ENCODE results near the gene CRACR2B. TPM values are rescaled to one million over a fixed set of nuclear protein-coding genes. Genes with fewer than 3 reads are reported as not detected.

Gene CRACR2B
- total and polyA plus RNA-seq, 10 of the 15 experiments (the other 5 are each of a cell fraction or from before 2014, with no cell fraction given), result 0.10 to 33.7 (median 12.7) TPM

DNA sequence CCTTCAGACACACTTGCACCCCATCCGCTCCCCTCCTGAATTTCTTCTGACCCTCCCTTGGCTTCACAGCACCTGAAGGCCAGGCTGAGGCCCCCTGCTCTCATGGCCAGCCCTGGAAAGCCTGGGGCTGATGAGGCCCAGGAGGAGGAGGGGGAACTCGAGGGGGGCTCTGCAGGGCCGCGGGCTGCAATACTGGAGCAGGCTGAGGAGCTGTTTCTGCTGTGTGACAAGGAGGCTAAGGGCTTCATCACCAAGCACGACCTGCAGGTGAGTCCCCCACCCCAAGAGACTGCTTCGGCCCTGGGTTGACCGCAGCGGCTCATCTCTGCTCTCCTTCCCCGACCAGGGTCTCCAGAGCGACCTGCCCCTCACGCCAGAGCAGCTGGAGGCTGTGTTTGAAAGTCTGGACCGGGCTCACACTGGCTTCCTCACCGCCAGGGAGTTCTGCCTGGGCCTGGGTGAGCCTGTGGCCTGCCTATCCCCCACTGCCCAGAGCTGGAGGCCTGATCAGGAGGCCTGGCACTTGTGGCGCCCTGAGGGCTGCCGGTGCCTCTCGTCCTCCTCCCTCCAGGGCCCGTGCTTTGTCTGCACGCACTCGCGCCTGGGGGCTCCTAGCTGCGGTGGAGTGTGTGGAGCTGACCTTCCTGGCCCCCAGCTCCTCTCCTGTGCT lies 922 bp downstream of the CRACR2B start:
- ATAC-seq (no peak), DNase-seq (ENCODE audit: low read depth, low spot score) (no peak), FAIRE-seq (no peak)
- peaks cover 39% of the 10 kb centered on the region for H3K4me1 ChIP-seq (ENCODE audit: control insufficient read depth, insufficient read depth, low read length)
- H3K27me3 ChIP-seq (replicated peaks in 1 of 2; ENCODE audit: control insufficient read depth in 2 of 2, insufficient read depth in 2 of 2, low read length in 1 of 2), result no peaks in the 10 kb centered on the region; a peak in 3 of 4 replicates
- RAD21 ChIA-PET (ENCODE audit: unreplicated experiment), result no interaction called here
- SMC1A ChIA-PET (ENCODE audit: uncharacterized antibody, unreplicated experiment), result no interaction called here
- H3K79me2 ChIP-seq (ENCODE audit: control insufficient read depth, insufficient read depth, low read length), result no peaks in the 10 kb centered on the region
- intact Hi-C loops (cut with micrococcal nuclease; ENCODE audit: unreplicated experiment), result no loop called here
- no TSS peak for BruUV-seq (replicated peaks)
- H3K27ac ChIP-seq (ENCODE audit: control insufficient read depth, insufficient read depth), result no peak overlapping the region
- H3K9ac ChIP-seq (ENCODE audit: control insufficient read depth, insufficient read depth, low read length), result no peak overlapping the region
- peak overlapping the region; percentile 100 for H3K4me2 ChIP-seq (ENCODE audit: control insufficient read depth, insufficient read depth)
- no peak overlapping the region for H2AFZ ChIP-seq (ENCODE audit: control insufficient read depth, low read depth, low read length)
- in situ Hi-C loops (cut with MboI), result no loop called here
- 0 out of 2 replicates have a peak overlapping the region, but pooled peaks have one; percentile 49 for H3K4me3 ChIP-seq
- no peaks in the 10 kb centered on the region for H4K20me1 ChIP-seq (ENCODE audit: control insufficient read depth, insufficient read depth)
- TF ChIP-seq MEF2B (IDR thresholded peaks at IDR 0.05; ENCODE audit: partially characterized antibody, poor library complexity, severe bottlenecking), result no peak
- TF ChIP-seq, protein P1, sequence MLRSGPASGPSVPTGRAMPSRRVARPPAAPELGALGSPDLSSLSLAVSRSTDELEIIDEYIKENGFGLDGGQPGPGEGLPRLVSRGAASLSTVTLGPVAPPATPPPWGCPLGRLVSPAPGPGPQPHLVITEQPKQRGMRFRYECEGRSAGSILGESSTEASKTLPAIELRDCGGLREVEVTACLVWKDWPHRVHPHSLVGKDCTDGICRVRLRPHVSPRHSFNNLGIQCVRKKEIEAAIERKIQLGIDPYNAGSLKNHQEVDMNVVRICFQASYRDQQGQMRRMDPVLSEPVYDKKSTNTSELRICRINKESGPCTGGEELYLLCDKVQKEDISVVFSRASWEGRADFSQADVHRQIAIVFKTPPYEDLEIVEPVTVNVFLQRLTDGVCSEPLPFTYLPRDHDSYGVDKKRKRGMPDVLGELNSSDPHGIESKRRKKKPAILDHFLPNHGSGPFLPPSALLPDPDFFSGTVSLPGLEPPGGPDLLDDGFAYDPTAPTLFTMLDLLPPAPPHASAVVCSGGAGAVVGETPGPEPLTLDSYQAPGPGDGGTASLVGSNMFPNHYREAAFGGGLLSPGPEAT (IDR thresholded peaks at IDR 0.05; ENCODE audit: low read depth), result no peak
- TF ChIP-seq LARP7 (IDR thresholded peaks at IDR 0.05), result no peak
- TF ChIP-seq IKZF1 (conservative IDR thresholded peaks at IDR 0.05), result no peak
- TF ChIP-seq, protein P2, sequence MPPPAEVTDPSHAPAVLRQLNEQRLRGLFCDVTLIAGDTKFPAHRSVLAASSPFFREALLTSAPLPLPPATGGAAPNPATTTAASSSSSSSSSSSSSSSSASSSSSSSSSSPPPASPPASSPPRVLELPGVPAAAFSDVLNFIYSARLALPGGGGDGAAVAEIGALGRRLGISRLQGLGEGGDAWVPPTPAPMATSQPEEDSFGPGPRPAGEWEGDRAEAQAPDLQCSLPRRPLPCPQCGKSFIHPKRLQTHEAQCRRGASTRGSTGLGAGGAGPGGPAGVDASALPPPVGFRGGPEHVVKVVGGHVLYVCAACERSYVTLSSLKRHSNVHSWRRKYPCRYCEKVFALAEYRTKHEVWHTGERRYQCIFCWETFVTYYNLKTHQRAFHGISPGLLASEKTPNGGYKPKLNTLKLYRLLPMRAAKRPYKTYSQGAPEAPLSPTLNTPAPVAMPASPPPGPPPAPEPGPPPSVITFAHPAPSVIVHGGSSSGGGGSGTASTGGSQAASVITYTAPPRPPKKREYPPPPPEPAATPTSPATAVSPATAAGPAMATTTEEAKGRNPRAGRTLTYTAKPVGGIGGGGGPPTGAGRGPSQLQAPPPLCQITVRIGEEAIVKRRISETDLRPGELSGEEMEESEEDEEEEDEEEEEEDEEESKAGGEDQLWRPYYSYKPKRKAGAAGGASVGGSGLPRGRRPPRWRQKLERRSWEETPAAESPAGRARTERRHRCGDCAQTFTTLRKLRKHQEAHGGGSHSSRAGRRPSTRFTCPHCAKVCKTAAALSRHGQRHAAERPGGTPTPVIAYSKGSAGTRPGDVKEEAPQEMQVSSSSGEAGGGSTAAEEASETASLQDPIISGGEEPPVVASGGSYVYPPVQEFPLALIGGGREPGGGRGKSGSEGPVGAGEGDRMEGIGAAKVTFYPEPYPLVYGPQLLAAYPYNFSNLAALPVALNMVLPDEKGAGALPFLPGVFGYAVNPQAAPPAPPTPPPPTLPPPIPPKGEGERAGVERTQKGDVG (CRISPR knock-in tag; IDR thresholded peaks at IDR 0.05), result no peak
- TF ChIP-seq BCL11A (IDR thresholded peaks at IDR 0.05; ENCODE audit: low read depth, low read length), result no peak
- TF ChIP-seq GABPA (IDR thresholded peaks at IDR 0.05; ENCODE audit: low read depth), result no peak
- TF ChIP-seq HDGF (IDR thresholded peaks at IDR 0.05), result no peak
- no peak for TF ChIP-seq RAD51 (IDR thresholded peaks at IDR 0.05)
- TF ChIP-seq NFIC (IDR thresholded peaks at IDR 0.05; ENCODE audit: low read depth, low read length), result no peak
- no peak for TF ChIP-seq BACH1 (IDR thresholded peaks at IDR 0.05; ENCODE audit: borderline replicate concordance)
- no peak for TF ChIP-seq EED (IDR thresholded peaks at IDR 0.05; ENCODE audit: low read depth)
- no peak for TF ChIP-seq SMC3 (IDR thresholded peaks at IDR 0.05; ENCODE audit: borderline replicate concordance, low read length)
- no peak for TF ChIP-seq SIX5 (IDR thresholded peaks at IDR 0.05; ENCODE audit: low read depth, low read length, severe bottlenecking)
- TF ChIP-seq TARDBP (IDR thresholded peaks at IDR 0.05; ENCODE audit: borderline replicate concordance), result no peak
- TF ChIP-seq FOXK2 (IDR thresholded peaks at IDR 0.05), result no peak
- TF ChIP-seq SMAD1 (IDR thresholded peaks at IDR 0.05; ENCODE audit: low read depth, partially characterized antibody), result no peak
- no peaks in the 10 kb centered on the region; a peak in 2 of 4 replicates for H3K36me3 ChIP-seq (ENCODE audit: control insufficient read depth in 2 of 2, insufficient read depth in 2 of 2, low read length in 1 of 2)
- POLR2A ChIA-PET, result interaction anchor here (1.4 to 5.2 kb wide), 3 partner anchors 10 to 19 kb away, joined by 4 to 33 read pairs (median 21); partner anchors contain the start of genes PNPLA2, POLR2L, RPLP2 and TSPAN4
- WGBS (ENCODE audit: insufficient coverage, insufficient replicate concordance, low lambda C conversion rate, missing lambda C conversion rate), result 80% methylated on average over 21 of the region's 21 CpGs
- H3K9me3 ChIP-seq (replicated peaks; ENCODE audit: control insufficient read depth, insufficient read depth, low read length), result no peaks in the 10 kb centered on the region
- CTCF ChIA-PET, result interaction anchor here (1.0 kb wide), 1 partner anchor 20 kb away, joined by 3 read pairs; no protein-coding TSS in a partner anchor
